Psoas muscle (tissue), 8 donors: Measurements from ENCODE around the gene HOXC4. TPM values are rescaled to one million over a fixed set of nuclear protein-coding genes. Genes with fewer than 3 reads are reported as not detected.

Experiments used
- ATAC-seq, 4 donors: fragments of 200-7000 bp; cut with Tn5 transposase; one replicate each; pipeline ENCODE4 v1.9.1; 2020; ENCODE audit warnings: moderate library complexity in 3 of 4, mild to moderate bottlenecking in 2 of 4
- DNase-seq, 2 donors: peaks; one replicate each; pipeline ENCODE4 v3.0.0-alpha.2; 2020
- H3K27ac ChIP-seq: fragments of 200-600 bp; one replicate; pipeline ENCODE4 v1.8.0; 2022
- H3K27me3 ChIP-seq, 3 donors: fragments of 200-600 bp in 1 of 3; one replicate each; pipeline versions ENCODE4 v1.6.1 to v1.8.0; 2013 to 2022; ENCODE audit warnings: low read length in 2 of 3, mild to moderate bottlenecking in 2 of 3, moderate library complexity in 1 of 3; ENCODE audit not compliant: insufficient read depth in 3 of 3
- H3K36me3 ChIP-seq, 2 donors: fragments of 200-600 bp in 1 of 2; one replicate each; pipeline versions ENCODE4 v1.6.1 to v1.8.0; 2013 to 2022; ENCODE audit warnings: low read depth in 1 of 2, mild to moderate bottlenecking in 1 of 2, moderate library complexity in 1 of 2; ENCODE audit not compliant: insufficient read depth in 1 of 2
- H3K4me1 ChIP-seq: fragments of 200-600 bp; one replicate; pipeline ENCODE4 v1.8.0; 2022
- H3K4me3 ChIP-seq: fragments of 200-600 bp; one replicate; pipeline ENCODE4 v1.8.0; 2022; ENCODE audit warnings: mild to moderate bottlenecking
- H3K9me3 ChIP-seq: fragments of 200-600 bp; one replicate; pipeline ENCODE4 v1.8.0; 2022
- CTCF ChIP-seq: fragments of 200-600 bp; IDR thresholded peaks from one replicate; pipeline ENCODE4 v1.8.0; 2022; ENCODE audit warnings: antibody characterized with exemption
- WGBS, 3 donors: extraction: QIAGEN DNeasy Blood & Tissue Kit; methylation state at CpG; one replicate each; pipeline versions ENCODE4 v1.1.6 to v1.1.7; 2013; 5-methylcytosine and 5-hydroxymethylcytosine counted together
- intact Hi-C, 2 donors: fragments of 100-400 bp; cut with DNase I; formaldehyde crosslinking; loops; one replicate each; pipeline versions ENCODE4 v1.11.0 to v1.14.2; 2022
- polyA plus RNA-seq, 3 donors: library from polyadenylated mRNA; stranded (reverse); fragments of 200-250 nt; gene quantifications; one replicate each; pipeline ENCODE4 v1.2.3, GENCODE V29; 2013
- total RNA-seq, 4 donors: library from RNA; stranded (reverse); fragmentation: NEBNext Ultra II Directional in 2 of 4; extraction: Animal tissue kit (Norgen Biotek cat#: 25700) in 2 of 4; gene quantifications; one replicate each; pipeline versions ENCODE4 v1.2.1 to v1.2.4, GENCODE V29; 2021 to 2023
- donor health status: healthy with polysubstance abuse.
- donor health status: DM: no; HTN: no; CAD: no; lungs with moderate emphysema.
- donor health status: Bipolar disorder and iron deficiency.
- donor health status: healthy.
- donor health status: DM: yes; HTN: yes; CAD: no.
- donor health status: DM: no; HTN: no; CAD: no.
- donor health status: DM: no; HTN: no; CAD: no.
- donor health status: DM: yes; HTN: yes; CAD: no.

Gene HOXC4
- total and polyA plus RNA-seq, 7 donors: 0.72 to 4.7 (median 1.6) TPM

GRCh38 chr12:54016478-54016964 is 37.1 kb upstream of the HOXC4 start:
- ATAC-seq (no peak), DNase-seq (peak in 1 of 2 donors; percentile 51)
- no peaks in the 10 kb centered on the region for H3K36me3 ChIP-seq
- no peaks in the 10 kb centered on the region for H3K9me3 ChIP-seq
- intact Hi-C loops: no loop called here
- peaks cover 0 to 9% (median 1%) of the 10 kb centered on the region in 3 donors for H3K27me3 ChIP-seq
- peak overlapping the region; percentile 77 for H3K4me3 ChIP-seq
- 5 to 9% (median 7%) methylated on average over 25 of the region's 25 CpGs for WGBS, 3 donors
- H3K4me1 ChIP-seq: peaks cover 33% of the 10 kb centered on the region
- TF ChIP-seq CTCF: no peak
- H3K27ac ChIP-seq: peak overlapping the region; percentile 99

GRCh38 chr12:54017027-54017788 is 36.4 kb upstream of the HOXC4 start:
- intact Hi-C loops: no loop called here
- peak; percentile 11 for TF ChIP-seq CTCF
- peak overlapping the region; percentile 77 for H3K4me3 ChIP-seq
- DNase-seq (peak; percentile 76 to 86), ATAC-seq (peak; percentile 63 to 75 (median 70))
- H3K27ac ChIP-seq: peak overlapping the region; percentile 99
- WGBS, 3 donors: 0 to 1% (median 0%) methylated on average over 23 to 24 of the region's 24 CpGs
- H3K27me3 ChIP-seq: peaks cover 0 to 9% (median 1%) of the 10 kb centered on the region in 3 donors
- H3K9me3 ChIP-seq: no peaks in the 10 kb centered on the region
- H3K36me3 ChIP-seq: no peaks in the 10 kb centered on the region
- H3K4me1 ChIP-seq: peaks cover 39% of the 10 kb centered on the region

- no peaks in the 10 kb centered on the region for H3K36me3 ChIP-seq
- intact Hi-C loops: no loop called here
- 0 to 1% (median 1%) methylated on average over 28 to 34 of the region's 34 CpGs for WGBS, 3 donors
- H3K4me1 ChIP-seq: peaks cover 46% of the 10 kb centered on the region
- no peak for TF ChIP-seq CTCF
- H3K27ac ChIP-seq: peak overlapping the region; percentile 99
- peaks cover 0 to 9% (median 1%) of the 10 kb centered on the region in 3 donors for H3K27me3 ChIP-seq
- DNase-seq (peak; percentile 88 to 96), ATAC-seq (peak; percentile 71 to 81 (median 72))
- H3K4me3 ChIP-seq: peak overlapping the region; percentile 77
- no peaks in the 10 kb centered on the region for H3K9me3 ChIP-seq
Measured at GRCh38 chr12:54017878-54018467, 35.7 kb upstream of the HOXC4 start.

GRCh38 chr12:54018468-54018984 is 35.1 kb upstream of the HOXC4 start:
- Histone ChIP-seq H3K36me3 (no peaks in the 10 kb centered on the region), H3K4me3 (peak overlapping the region; percentile 77), H3K27ac (peak overlapping the region; percentile 99), H3K9me3 (no peaks in the 10 kb centered on the region), H3K27me3 (peaks cover 0 to 9% (median 1%) of the 10 kb centered on the region in 3 donors), H3K4me1 (peaks cover 52% of the 10 kb centered on the region)
- 4 to 5% (median 5%) methylated on average over 29 of the region's 29 CpGs for WGBS, 3 donors
- ATAC-seq (peak; percentile 6 to 18 (median 10)), DNase-seq (peak; percentile 70 to 86)
- intact Hi-C loops: no loop called here
- no peak for TF ChIP-seq CTCF
